HEK293T (cell line): ENCODE results near the gene COP1.

ENCODE experiments used
- BHLHE40 ChIP-seq: fragments of 450-650 bp; IDR thresholded peaks from 2 replicates; pipeline ENCODE4 v1.6.1; 2016; ENCODE audit warnings: mild to moderate bottlenecking, moderate library complexity, borderline replicate concordance
- PKNOX1 ChIP-seq: fragments of 450-650 bp; IDR thresholded peaks from 2 replicates; pipeline ENCODE4 v1.6.1; 2016
- SP1 ChIP-seq: fragments of 450-650 bp; IDR thresholded peaks from 2 replicates; pipeline ENCODE4 v1.6.1; 2017

- TF ChIP-seq PKNOX1 = no peak
- no peak for TF ChIP-seq BHLHE40
- TF ChIP-seq SP1 = no peak
Observed at GRCh38 chr1:175984057-175984812, 222.9 kb downstream of the COP1 start.
